HG03571 (cell line): ENCODE data around the gene UBA52.

Experiments used
- ATAC-seq: cut with Tn5 transposase; IDR thresholded peaks from one replicate; pipeline ENCODE4 v1.9.1; 2021; ENCODE audit not compliant: unreplicated experiment

Gene UBA52

DNA sequence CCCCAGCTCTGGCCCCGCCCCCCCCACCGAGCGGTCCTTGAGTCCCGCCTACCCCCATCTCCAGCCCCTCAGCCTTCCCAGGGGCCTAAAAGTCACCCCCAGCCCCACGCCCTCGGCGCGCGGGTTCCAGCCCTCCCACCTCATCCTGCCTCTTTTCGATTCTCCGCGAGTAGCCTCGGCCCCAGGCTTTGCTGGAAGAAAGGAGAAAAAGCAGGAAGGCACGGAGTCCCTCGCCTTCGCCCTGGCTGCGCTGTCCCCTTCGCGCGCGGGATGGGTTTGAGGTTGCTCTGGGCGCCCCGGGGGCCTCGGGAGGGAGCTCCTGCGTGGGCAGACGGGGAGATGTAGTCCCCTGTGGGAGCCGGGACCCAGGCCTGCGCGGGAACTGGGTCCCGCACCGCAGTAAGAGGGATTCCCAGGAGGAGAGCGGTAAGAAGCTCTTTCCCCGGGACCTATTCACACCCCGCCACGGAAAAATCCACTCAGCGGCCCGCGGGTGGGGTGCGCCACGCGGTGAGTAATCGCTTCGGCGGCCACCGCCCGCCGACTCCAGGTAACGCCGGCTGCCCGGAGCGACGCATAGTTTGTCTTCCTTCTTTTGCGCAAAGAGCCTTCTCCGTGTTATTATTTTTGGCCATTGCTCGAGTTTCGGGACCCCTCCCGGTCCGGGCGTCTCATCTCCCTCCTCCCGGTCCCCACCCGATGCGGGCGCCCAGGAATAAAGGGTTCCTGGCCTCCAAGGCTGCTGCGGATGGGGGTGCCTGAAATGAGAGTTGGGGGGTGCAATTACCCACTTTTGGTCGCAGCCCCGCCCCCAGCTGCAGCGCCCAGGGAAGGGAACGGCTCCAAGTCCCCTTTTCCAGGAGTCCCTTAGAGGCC, 35.8 kb downstream of the UBA52 start:
- ATAC-seq: no peak

DNA sequence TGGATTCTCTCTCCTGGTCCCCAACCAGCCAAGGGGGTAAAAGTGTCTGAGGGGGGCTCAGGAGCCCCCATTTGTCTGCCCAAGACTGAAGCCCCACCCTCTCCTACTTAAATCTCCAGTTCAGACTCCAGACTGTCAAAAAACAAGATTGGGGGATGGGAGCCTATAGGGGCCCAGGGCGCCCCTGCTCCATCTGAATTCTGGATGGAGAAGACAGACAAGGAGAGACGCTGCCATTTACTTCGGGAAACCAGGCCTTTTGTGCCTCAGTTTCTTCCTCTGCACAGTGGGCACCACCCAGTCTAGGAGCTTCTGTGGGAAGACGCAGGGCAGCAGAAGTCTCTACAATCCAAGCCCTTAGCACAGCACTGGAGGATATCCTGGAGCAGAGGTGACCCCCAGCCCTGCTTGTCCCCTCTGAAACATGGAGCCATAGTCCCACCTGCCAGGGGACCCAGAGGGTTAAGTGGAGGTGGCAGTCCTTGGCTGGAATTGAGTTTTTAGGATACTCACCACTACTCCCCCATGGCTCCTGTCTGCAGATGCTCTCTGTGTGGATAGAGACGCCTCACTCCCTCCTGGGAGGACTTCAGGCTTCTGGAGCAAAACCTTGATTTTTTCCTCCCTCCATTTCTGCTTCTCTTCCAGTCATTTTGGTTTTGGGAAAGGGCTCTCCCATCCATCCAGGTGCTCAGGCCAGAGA, 36.6 kb downstream of the UBA52 start:
- no peak for ATAC-seq

DNA sequence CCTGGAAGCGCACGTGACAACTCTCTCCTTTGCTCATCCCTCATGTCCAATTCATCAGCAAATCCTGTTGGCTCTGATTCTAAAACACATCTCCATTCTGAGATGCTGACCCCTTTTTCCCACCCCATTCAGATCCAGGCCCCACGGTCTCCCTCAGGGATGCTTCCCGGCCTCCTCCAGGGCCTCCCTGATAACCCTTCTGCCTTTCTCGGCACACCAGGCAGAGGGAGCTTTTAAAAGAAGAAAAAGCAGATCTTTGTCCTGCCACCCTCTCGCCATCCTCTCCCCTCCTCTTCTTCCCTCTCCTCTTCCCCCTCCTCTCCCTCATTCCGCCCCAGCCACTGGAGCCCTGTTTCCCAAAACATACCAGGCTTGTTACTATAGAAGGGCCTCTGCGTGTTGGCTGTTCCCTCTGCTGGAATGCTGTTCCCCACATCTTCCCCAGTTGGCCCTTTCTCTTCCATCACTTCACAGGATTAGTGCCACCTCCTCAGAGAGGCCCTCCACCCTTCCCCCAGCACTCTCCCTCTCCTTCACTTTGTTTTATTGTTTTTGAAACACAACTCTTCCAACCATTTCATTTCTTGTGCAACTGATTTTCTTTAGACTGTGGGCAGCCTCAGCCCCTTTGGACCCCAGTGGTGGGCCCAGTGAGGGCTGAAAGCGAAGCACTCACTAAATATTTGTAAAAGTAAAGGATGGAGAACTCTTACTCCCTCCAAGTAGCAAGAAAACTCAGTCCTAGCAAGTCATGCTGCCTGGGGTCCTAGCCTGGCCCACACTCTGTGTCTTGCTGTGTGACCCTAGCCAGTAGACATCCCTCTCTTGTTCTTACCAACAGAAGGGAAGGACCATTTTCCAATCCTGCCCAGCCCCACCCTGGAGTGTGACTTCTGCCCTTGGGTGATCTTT, 37.4 kb downstream of the UBA52 start:
- no peak for ATAC-seq

GRCh38 chr19:18609717-18610051, 38.0 kb downstream of the UBA52 start:
- no peak for ATAC-seq

- ATAC-seq: no peak
Measured at GRCh38 chr19:18610245-18610555, 38.5 kb downstream of the UBA52 start.

- no peak for ATAC-seq
Measured at GRCh38 chr19:18610556-18611326, 39.1 kb downstream of the UBA52 start.

DNA sequence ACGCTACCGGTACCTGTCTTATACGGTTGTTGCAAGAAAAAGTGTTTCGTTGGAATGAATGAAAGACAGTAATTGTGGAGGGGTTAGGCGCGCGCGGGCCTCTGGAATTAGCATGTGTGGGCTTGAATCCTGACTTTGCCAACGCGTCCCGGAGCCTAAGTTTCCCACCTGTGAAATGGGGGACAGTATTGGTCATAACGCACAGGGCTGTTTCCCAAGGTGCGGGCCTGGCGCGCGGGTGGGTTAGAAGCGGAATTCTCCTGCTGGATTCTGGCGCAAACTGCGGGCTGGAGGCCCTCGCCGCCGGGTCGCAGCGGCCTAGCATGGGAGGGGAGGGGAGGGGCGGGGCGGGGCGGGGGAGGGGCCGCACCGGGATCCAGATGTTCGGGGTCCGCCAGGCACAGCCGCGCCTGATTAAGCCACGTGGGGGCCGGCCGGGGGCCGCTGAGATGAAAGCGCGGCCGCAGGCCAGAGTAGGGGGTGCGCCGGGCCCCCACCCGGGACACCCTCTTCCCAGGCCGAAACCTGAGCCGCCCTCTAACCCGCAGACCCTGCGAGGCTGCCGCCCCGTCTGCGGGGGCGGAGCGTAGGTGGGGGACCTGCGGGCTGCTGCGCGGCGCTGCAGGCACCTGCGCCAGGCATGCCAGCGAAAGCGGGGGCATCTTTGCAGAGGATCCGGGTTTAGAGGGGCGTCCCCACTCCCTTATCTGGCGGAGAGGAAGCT, 39.8 kb downstream of the UBA52 start:
- no peak for ATAC-seq

GRCh38 chr19:18612051-18612771, 40.6 kb downstream of the UBA52 start:
- ATAC-seq: no peak

- ATAC-seq: no peak
Measured at GRCh38 chr19:18612772-18613588, 41.3 kb downstream of the UBA52 start, which contains the start of gene TMEM59L. TMEM59L (plus strand) TSS chr19:18612870; CDS start chr19:18612959, 89 bp downstream.

DNA sequence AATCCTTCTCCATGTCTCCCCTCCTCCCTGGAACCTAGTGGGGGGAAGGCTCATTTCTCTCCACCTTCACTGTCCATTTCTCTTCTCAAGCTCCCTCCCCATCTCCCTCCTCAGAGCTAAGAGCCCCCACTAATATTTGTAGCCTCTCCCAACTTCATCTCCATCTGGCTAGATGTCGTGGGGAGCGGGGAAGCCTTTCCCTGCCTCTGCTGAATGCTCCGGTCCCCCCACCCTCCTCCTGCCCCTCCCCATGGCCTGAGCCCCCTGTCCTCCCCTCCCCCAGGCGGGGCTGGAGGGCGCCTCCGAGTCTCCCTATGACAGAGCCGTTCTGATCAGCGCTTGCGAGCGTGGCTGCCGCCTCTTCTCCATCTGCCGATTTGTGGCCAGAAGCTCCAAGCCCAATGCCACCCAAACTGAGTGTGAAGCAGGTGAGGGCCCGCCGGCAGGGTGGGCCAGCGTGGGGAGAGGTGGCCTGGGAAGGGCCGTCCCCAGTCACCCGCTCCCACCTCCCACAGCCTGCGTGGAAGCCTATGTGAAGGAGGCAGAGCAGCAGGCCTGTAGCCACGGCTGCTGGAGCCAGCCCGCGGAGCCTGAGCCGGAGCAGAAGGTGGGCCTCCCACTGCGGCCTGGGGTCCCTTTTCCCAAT, 42.1 kb downstream of the UBA52 start:
- no peak for ATAC-seq

GRCh38 chr19:18616023-18616422, 44.4 kb downstream of the UBA52 start:
- ATAC-seq: no peak

GRCh38 chr19:18617562-18617961, 45.9 kb downstream of the UBA52 start:
- ATAC-seq: no peak

GRCh38 chr19:18618236-18618635, 46.6 kb downstream of the UBA52 start:
- ATAC-seq: no peak

DNA sequence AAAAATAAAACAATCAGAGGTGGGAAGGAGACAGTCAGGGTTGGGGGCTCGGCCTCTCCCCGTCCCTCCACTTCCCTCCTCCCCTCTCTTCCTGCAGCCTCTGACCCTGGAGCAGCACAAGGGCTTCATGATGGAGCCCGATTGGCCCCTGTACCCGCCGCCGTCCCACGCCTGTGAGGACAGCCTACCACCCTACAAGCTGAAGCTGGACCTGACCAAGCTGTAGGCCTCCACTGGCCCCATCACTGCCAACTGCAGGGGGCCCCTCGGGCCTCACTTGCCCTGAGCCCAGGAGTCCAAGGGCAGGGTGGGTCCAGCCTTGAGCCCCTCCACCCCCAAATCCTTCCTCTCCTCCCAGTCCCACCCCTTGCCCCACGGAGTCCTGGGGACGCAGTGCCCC, 48.7 kb downstream of the UBA52 start:
- ATAC-seq: no peak

GRCh38 chr19:18620902-18621301, 49.2 kb downstream of the UBA52 start:
- no peak for ATAC-seq

DNA sequence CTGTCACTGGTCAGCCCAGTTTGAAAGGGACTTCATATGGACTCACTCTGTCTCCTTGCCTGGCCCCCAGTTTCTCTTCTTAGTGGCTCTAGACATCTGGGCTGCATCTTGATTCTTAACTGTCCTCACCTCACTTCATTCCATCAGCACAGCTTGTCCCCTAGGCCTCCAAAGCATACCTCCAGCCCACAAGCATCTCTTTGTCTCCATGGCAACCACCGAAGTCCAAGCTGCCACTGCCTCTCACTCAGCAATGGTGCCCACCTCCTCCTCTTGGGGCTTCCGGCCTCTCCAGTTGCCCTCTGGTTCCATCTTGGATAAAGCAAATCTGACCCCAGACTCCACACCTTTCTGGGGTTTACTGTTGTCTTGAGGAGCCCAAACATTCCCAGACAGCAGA, 55.2 kb downstream of the UBA52 start:
- ATAC-seq: no peak
